Erythroblast (primary cell): ENCODE results near the gene COX17.

Experiments used
- GATA1 ChIP-seq: IDR thresholded peaks from 2 replicates; pipeline ENCODE4 v1.6.1; 2011; ENCODE audit warnings: low read depth, mild to moderate bottlenecking, control low read depth, low read length, moderate library complexity
- POLR2A ChIP-seq: IDR thresholded peaks from 2 replicates; pipeline ENCODE4 v1.6.1; 2011; ENCODE audit warnings: mild to moderate bottlenecking, low read length

DNA sequence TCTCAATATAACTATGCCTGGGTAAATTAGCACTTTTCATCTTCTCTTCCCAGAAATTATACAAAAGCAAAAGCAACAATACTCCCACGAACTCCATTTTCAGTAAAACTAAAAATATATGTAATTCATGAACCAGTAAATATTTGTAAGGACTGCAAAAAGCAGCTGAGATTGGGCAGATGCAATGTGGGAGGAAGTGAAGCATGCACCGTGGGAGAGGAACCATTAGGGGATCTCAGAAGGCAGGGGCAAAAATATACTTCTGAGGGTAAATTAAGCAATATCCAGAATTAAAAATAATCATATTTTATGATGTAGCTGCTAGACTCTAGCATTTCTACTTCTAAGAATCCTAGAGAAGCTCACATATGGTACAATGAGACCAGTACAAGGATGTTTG lies 45.8 kb upstream of the COX17 start:
- TF ChIP-seq POLR2A (no peak), GATA1 (no peak)
